ENCODE results near the gene SFSWAP. TPM values are rescaled to one million over a fixed set of nuclear protein-coding genes. Genes with fewer than 3 reads are reported as not detected.

Gene SFSWAP
- total and polyA plus RNA-seq, 7 experiments from 2014 or later, result 16.9 to 120 (median 97.4) TPM

DNA sequence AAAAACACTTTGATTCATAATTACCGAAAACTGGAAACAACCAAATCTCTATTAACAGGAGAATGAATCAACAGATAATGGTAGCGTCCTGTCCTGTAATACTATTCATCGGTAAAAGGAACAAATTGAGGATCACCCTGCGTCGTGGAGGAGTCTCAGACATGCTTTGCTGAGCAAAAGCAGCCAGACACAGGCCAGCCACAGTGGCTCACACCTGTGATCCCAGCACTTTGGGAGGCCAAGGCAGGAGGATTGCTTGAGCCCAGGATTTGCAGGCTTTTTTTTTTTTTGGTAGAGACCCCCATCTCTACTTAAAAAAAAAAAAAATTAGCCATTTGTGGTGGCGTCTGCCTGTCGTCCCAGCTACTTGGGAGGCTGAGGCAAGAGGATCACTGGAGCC is 83.2 kb downstream of the SFSWAP start:
- Mint-ChIP-seq H3K27me3 (no peaks in the 10 kb centered on the region), H3K9me3 (peaks cover 0 to 3% (median 0%) of the 10 kb centered on the region in 11 donors), H3K27ac (no peak overlapping the region), H3K36me3 (peaks cover 4 to 49% (median 23%) of the 10 kb centered on the region in 5 donors), H3K4me3 (no peak overlapping the region), H3K4me1 (peaks cover 0 to 6% (median 0%) of the 10 kb centered on the region in 7 donors)
- Histone ChIP-seq H3K36me3 (ENCODE audit: control insufficient read depth in 2 of 3, insufficient read depth in 3 of 3, low read length in 3 of 3) (peaks cover 1 to 85% (median 3%) of the 10 kb centered on the region in 3 experiments), H3K27ac (ENCODE audit: low read depth, low read length) (no peak overlapping the region), H3K27me3 (ENCODE audit: control insufficient read depth in 2 of 2, insufficient read depth in 2 of 2, low read length in 2 of 2) (no peaks in the 10 kb centered on the region), H3K4me3 (ENCODE audit: low read length) (no peak overlapping the region), H3K9me3 (ENCODE audit: control insufficient read depth in 2 of 3, low read length in 3 of 3) (no peaks in the 10 kb centered on the region), H3K4me1 (ENCODE audit: control insufficient read depth in 2 of 2, insufficient read depth in 2 of 2, low read length in 2 of 2) (no peaks in the 10 kb centered on the region)
- POLR2A ChIA-PET, result no interaction called here
- ATAC-seq (no peak), DNase-seq (no peak)
- intact Hi-C loops (cut with micrococcal nuclease), result no loop called here
- CTCF ChIA-PET, result no interaction called here

DNA sequence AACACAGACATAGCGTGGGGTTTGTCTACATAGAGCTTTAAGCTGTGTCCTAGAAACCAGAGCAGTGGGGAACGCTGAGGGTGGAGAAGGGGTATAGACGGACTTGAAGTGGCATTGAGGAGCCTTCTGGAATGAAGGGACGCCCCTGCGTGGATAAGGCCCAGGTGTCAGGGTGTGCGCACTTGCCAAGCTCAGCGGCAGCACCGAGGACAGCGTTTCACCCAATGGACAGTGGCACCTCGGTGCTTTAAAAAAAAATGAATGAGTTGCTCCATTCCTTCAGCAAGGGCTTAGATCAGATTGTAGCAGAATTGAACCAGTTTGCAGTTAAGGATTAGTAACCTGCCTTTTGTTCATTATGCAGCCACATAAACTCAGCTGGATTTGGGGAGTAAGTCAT is 83.7 kb downstream of the SFSWAP start:
- Mint-ChIP-seq H3K4me3 (no peak overlapping the region), H3K27ac (no peak overlapping the region), H3K4me1 (peaks cover 0 to 6% (median 0%) of the 10 kb centered on the region in 7 donors), H3K9me3 (peaks cover 0 to 3% (median 0%) of the 10 kb centered on the region in 11 donors), H3K36me3 (peaks cover 4 to 50% (median 23%) of the 10 kb centered on the region in 5 donors), H3K27me3 (no peaks in the 10 kb centered on the region)
- no peak overlapping the region for H3K4me3 ChIP-seq (ENCODE audit: low read length)
- intact Hi-C loops (cut with micrococcal nuclease), result no loop called here
- no peaks in the 10 kb centered on the region for H3K27me3 ChIP-seq (ENCODE audit: control insufficient read depth in 2 of 2, insufficient read depth in 2 of 2, low read length in 2 of 2)
- no peaks in the 10 kb centered on the region for H3K9me3 ChIP-seq (ENCODE audit: control insufficient read depth in 2 of 3, low read length in 3 of 3)
- H3K27ac ChIP-seq (ENCODE audit: low read depth, low read length), result no peak overlapping the region
- POLR2A ChIA-PET, result no interaction called here
- DNase-seq (no peak), ATAC-seq (no peak)
- CTCF ChIA-PET, result no interaction called here
- peaks cover 0 to 86% (median 3%) of the 10 kb centered on the region in 3 experiments for H3K36me3 ChIP-seq (ENCODE audit: control insufficient read depth in 2 of 3, insufficient read depth in 3 of 3, low read length in 3 of 3)
- H3K4me1 ChIP-seq (ENCODE audit: control insufficient read depth in 2 of 2, insufficient read depth in 2 of 2, low read length in 2 of 2), result no peaks in the 10 kb centered on the region

DNA sequence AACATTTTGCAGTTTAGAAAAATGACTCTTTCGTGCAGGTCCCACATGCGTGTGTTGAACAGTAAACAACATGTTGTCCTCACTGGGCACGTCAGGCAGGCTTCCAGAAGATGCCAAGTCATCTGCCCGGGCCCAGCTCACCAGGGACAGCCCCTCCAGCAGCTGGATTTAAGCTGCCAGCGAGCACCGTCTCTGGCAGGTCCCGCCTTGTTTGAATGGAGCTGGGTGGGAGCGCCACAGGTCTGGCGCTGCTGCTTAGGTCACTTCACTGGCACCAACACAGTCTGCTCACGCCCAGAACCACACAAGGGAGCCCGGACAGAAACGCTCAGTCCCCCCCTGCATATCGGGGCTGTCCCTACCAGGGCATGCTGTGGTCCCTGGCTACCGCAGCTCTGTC is 84.2 kb downstream of the SFSWAP start:
- Mint-ChIP-seq H3K4me1 (peaks cover 0 to 6% (median 0%) of the 10 kb centered on the region in 7 donors), H3K27ac (peak overlapping the region in 1 of 9 donors; percentile 28), H3K36me3 (peaks cover 1 to 46% (median 19%) of the 10 kb centered on the region in 5 donors), H3K4me3 (no peak overlapping the region), H3K27me3 (no peaks in the 10 kb centered on the region), H3K9me3 (peaks cover 0 to 3% (median 0%) of the 10 kb centered on the region in 11 donors)
- intact Hi-C loops (cut with micrococcal nuclease), result no loop called here
- DNase-seq (no peak), ATAC-seq (no peak)
- CTCF ChIA-PET, result no interaction called here
- H3K9me3 ChIP-seq (ENCODE audit: control insufficient read depth in 2 of 3, low read length in 3 of 3), result no peaks in the 10 kb centered on the region
- peaks cover 0 to 86% (median 3%) of the 10 kb centered on the region in 3 experiments for H3K36me3 ChIP-seq (ENCODE audit: control insufficient read depth in 2 of 3, insufficient read depth in 3 of 3, low read length in 3 of 3)
- H3K27ac ChIP-seq (ENCODE audit: low read depth, low read length), result no peak overlapping the region
- POLR2A ChIA-PET, result no interaction called here
- no peaks in the 10 kb centered on the region for H3K4me1 ChIP-seq (ENCODE audit: control insufficient read depth in 2 of 2, insufficient read depth in 2 of 2, low read length in 2 of 2)
- no peaks in the 10 kb centered on the region for H3K27me3 ChIP-seq (ENCODE audit: control insufficient read depth in 2 of 2, insufficient read depth in 2 of 2, low read length in 2 of 2)
- no peak overlapping the region for H3K4me3 ChIP-seq (ENCODE audit: low read length)

DNA sequence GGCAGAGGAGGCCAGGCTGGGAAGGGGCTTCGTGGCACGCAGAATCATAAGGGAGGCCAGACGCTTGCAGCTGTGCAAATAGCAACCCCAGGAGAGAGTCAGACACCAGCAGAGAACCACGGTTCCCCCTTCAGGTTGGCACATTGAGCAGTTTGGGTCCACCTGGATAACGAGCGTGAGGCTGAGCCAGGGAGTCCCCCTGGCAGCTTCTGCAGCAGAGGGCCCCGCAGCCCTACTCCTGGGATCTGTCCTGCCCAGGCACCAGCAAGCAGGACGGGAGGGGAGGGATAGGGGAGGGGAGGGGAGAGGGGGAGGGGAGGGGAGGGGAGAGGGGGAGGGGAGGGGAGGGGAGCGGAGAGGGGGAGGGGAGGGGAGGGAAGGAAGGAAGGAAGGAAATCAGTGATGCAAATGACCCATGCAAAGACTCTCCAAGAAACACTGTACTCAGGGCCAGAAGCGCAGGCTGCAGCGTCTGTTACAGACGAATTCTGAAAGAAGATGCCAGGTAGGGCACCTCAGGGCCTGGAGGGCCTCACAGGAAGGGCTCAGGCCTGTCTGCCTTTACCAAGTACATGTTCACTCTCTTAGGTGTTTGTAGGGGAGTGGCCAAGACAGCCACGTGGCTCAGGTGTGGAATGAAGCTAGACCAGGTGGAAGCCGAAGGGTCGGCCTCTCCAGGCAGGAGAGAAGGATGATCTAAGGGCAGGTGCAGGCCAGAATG is 85.0 kb downstream of the SFSWAP start:
- H3K36me3 Mint-ChIP-seq, result peaks cover 3 to 42% (median 15%) of the 10 kb centered on the region in 5 donors
- peaks cover 0 to 4% (median 0%) of the 10 kb centered on the region in 7 donors for H3K4me1 Mint-ChIP-seq
- H3K9me3 Mint-ChIP-seq, result peaks cover 0 to 3% (median 0%) of the 10 kb centered on the region in 11 donors
- ChIA-PET CTCF (no interaction called here), POLR2A (no interaction called here)
- no peak for ATAC-seq
- Histone ChIP-seq H3K36me3 (ENCODE audit: control insufficient read depth in 2 of 3, insufficient read depth in 3 of 3, low read length in 3 of 3) (peaks cover 0 to 86% (median 3%) of the 10 kb centered on the region in 3 experiments), H3K9me3 (ENCODE audit: control insufficient read depth in 2 of 3, low read length in 3 of 3) (no peaks in the 10 kb centered on the region), H3K27ac (ENCODE audit: low read depth, low read length) (no peak overlapping the region), H3K4me3 (ENCODE audit: low read length) (no peak overlapping the region), H3K4me1 (ENCODE audit: control insufficient read depth in 2 of 2, insufficient read depth in 2 of 2, low read length in 2 of 2) (no peaks in the 10 kb centered on the region), H3K27me3 (ENCODE audit: control insufficient read depth in 2 of 2, insufficient read depth in 2 of 2, low read length in 2 of 2) (no peaks in the 10 kb centered on the region)
- peak overlapping the region in 5 of 9 donors; percentile 9 to 89 (median 55) for H3K27ac Mint-ChIP-seq
- H3K4me3 Mint-ChIP-seq, result no peak overlapping the region
- no peak for DNase-seq
- intact Hi-C loops (cut with micrococcal nuclease), result no loop called here
- H3K27me3 Mint-ChIP-seq, result no peaks in the 10 kb centered on the region

DNA sequence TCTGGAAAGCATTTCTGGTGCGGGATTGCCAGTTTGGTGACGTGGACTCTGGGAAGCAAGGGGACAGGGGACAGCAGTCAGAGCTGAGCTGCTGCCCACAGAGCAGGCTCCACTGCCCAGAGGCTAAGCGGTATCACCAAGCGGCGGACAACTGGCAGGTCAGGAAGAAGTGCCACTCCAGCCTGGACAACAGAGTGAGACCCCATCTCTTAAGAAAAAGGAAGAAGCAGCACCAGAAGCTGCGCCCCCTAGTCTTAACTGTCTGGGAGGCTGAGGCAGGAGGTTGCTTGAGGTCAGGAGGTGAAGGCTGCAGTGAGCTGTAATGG is 85.5 kb downstream of the SFSWAP start:
- Mint-ChIP-seq H3K36me3 (peaks cover 5 to 43% (median 15%) of the 10 kb centered on the region in 5 donors), H3K27me3 (no peaks in the 10 kb centered on the region), H3K9me3 (peaks cover 0 to 3% (median 0%) of the 10 kb centered on the region in 11 donors), H3K4me3 (no peak overlapping the region), H3K27ac (peak overlapping the region in 4 of 9 donors; percentile 54 to 89 (median 60)), H3K4me1 (peaks cover 0 to 4% (median 0%) of the 10 kb centered on the region in 7 donors)
- no peaks in the 10 kb centered on the region for H3K9me3 ChIP-seq (ENCODE audit: control insufficient read depth in 2 of 3, low read length in 3 of 3)
- ChIA-PET POLR2A (no interaction called here), CTCF (no interaction called here)
- H3K4me1 ChIP-seq (ENCODE audit: control insufficient read depth in 2 of 2, insufficient read depth in 2 of 2, low read length in 2 of 2), result no peaks in the 10 kb centered on the region
- H3K27me3 ChIP-seq (ENCODE audit: control insufficient read depth in 2 of 2, insufficient read depth in 2 of 2, low read length in 2 of 2), result no peaks in the 10 kb centered on the region
- no peak overlapping the region for H3K4me3 ChIP-seq (ENCODE audit: low read length)
- ATAC-seq (no peak), DNase-seq (no peak)
- H3K27ac ChIP-seq (ENCODE audit: low read depth, low read length), result no peak overlapping the region
- intact Hi-C loops (cut with micrococcal nuclease), result no loop called here
- peaks cover 0 to 87% (median 3%) of the 10 kb centered on the region in 3 experiments for H3K36me3 ChIP-seq (ENCODE audit: control insufficient read depth in 2 of 3, insufficient read depth in 3 of 3, low read length in 3 of 3)

DNA sequence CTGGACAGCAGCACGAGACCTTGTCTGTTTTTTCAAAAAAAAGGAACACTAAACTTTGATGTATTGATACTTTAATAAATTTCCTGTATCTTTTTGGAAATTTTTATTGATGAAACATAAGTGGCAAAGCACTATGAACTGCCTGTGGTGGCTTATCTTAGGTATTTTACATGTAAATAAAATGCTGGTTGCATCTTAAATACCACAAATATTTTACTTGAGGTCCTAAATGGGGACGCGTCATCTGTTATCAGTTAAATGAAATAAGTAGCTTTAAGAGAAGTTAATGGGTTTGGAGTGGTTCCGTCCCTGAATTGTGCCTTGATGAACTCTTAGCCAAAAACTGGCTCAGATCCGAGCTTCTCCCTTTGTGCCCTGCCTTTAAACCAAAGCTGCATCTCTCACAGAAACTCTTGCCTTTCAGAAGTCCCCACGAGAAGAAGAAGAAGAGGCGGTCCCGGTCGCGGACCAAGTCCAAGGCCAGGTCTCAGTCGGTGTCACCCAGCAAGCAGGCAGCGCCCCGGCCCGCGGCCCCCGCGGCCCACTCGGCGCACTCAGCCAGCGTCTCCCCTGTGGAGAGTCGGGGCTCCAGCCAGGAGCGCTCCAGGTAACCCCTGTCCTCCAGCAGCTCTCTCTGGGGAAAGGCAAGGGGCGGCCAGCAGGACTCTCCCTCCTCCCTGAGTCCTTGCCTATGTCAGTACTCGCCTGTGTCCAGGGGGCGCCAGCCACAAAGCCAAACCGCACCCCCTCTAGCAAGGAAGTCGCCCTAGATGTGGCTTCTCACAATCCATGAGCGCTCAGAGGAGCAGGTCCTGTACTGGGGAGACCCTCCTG is 86.1 kb downstream of the SFSWAP start:
- peaks cover 8 to 46% (median 20%) of the 10 kb centered on the region in 5 donors for H3K36me3 Mint-ChIP-seq
- H3K27me3 Mint-ChIP-seq, result no peaks in the 10 kb centered on the region
- Histone ChIP-seq H3K4me3 (ENCODE audit: low read length) (no peak overlapping the region), H3K27me3 (ENCODE audit: control insufficient read depth in 2 of 2, insufficient read depth in 2 of 2, low read length in 2 of 2) (no peaks in the 10 kb centered on the region), H3K9me3 (ENCODE audit: control insufficient read depth in 2 of 3, low read length in 3 of 3) (no peaks in the 10 kb centered on the region), H3K36me3 (ENCODE audit: control insufficient read depth in 2 of 3, insufficient read depth in 3 of 3, low read length in 3 of 3) (peaks cover 0 to 87% (median 3%) of the 10 kb centered on the region in 3 experiments), H3K4me1 (ENCODE audit: control insufficient read depth in 2 of 2, insufficient read depth in 2 of 2, low read length in 2 of 2) (no peaks in the 10 kb centered on the region), H3K27ac (ENCODE audit: low read depth, low read length) (no peak overlapping the region)
- H3K27ac Mint-ChIP-seq, result peak overlapping the region in 2 of 9 donors; percentile 51 to 62
- no peak for DNase-seq
- ChIA-PET POLR2A (no interaction called here), CTCF (no interaction called here)
- peaks cover 0 to 4% (median 0%) of the 10 kb centered on the region in 11 donors for H3K9me3 Mint-ChIP-seq
- no peak overlapping the region for H3K4me3 Mint-ChIP-seq
- no peak for ATAC-seq
- H3K4me1 Mint-ChIP-seq, result peaks cover 0 to 5% (median 0%) of the 10 kb centered on the region in 7 donors
- intact Hi-C loops (cut with micrococcal nuclease), result no loop called here

Measured in naive thymus-derived CD4-positive, alpha-beta T cell (primary cell).